Breast epithelium (tissue), 4 donors: ENCODE results near the gene CDK10. TPM values are rescaled to one million over a fixed set of nuclear protein-coding genes. Genes with fewer than 3 reads are reported as not detected.

Source experiments
- DNase-seq, 2 donors: peaks; one replicate each; pipeline ENCODE4 v3.0.0-alpha.2; 2019; ENCODE audit warnings: low spot score in 2 of 2
- H3K27ac ChIP-seq, 2 donors: fragments of 200-600 bp; sonication (generic) in 1 of 2; one replicate each; pipeline ENCODE4 v1.5.1; 2016 to 2019; ENCODE audit warnings: mild to moderate bottlenecking in 1 of 2
- H3K27me3 ChIP-seq, 2 donors: fragments of 200-600 bp; sonication (generic) in 1 of 2; one replicate each; pipeline versions ENCODE4 v1.5.1 to v1.6.0; 2017 to 2019; ENCODE audit warnings: control low read depth in 1 of 2, mild to moderate bottlenecking in 1 of 2
- H3K36me3 ChIP-seq: fragments of 200-600 bp; one replicate; pipeline ENCODE4 v1.5.1; 2019
- H3K4me1 ChIP-seq, 2 donors: fragments of 200-600 bp; sonication (generic); one replicate each; pipeline ENCODE4 v1.5.1; 2016 to 2019; ENCODE audit warnings: control low read depth in 1 of 2
- H3K4me3 ChIP-seq, 3 donors: fragments of 200-600 bp; sonication (generic); 1 replicate in 2 of 3; 2 replicates in 1 of 3; pipeline ENCODE4 v1.5.1; 2016 to 2019; ENCODE audit warnings: mild to moderate bottlenecking in 3 of 3, moderate library complexity in 2 of 3
- H3K9me3 ChIP-seq, 2 donors: fragments of 200-600 bp; sonication (generic) in 1 of 2; one replicate each; pipeline ENCODE4 v1.5.1; 2016 to 2019; ENCODE audit warnings: control low read depth in 1 of 2
- CTCF ChIP-seq, 3 donors: fragments of 450-650 bp; IDR thresholded peaks; one replicate each; pipeline ENCODE4 v1.5.1; 2016 to 2017; ENCODE audit warnings: antibody characterized with exemption in 3 of 3, mild to moderate bottlenecking in 3 of 3, moderate library complexity in 3 of 3
- POLR2A ChIP-seq: fragments of 450-650 bp; IDR thresholded peaks from one replicate; pipeline ENCODE4 v1.6.1; 2016; ENCODE audit warnings: antibody characterized with exemption, mild to moderate bottlenecking, moderate library complexity
- POLR2AphosphoS5 ChIP-seq, 3 donors: sonication (generic); formaldehyde crosslinking; IDR thresholded peaks; one replicate each; pipeline ENCODE4 v1.6.1; 2017; ENCODE audit warnings: antibody characterized with exemption in 3 of 3
- intact Hi-C: fragments of 100-400 bp; cut with DNase I; formaldehyde crosslinking; loops from one replicate; pipeline ENCODE4 v1.15.1; 2023; ENCODE audit warnings: low total_unique reads
- total RNA-seq, 3 donors: library from RNA; depleted of rRNA; stranded (reverse); fragments of >200 nt; gene quantifications; one replicate each; pipeline ENCODE4 v1.1.0, GENCODE V29; 2016

The CDK10 gene
- total RNA-seq, 3 donors from 2014 or later: 31.2 to 84.9 (median 67.2) TPM

- DNase-seq: no peak
Measured at GRCh38 chr16:89739383-89739782, 52.9 kb downstream of the CDK10 start.

GRCh38 chr16:89741342-89742014 is 55.0 kb downstream of the CDK10 start:
- Histone ChIP-seq H3K27ac (no peak overlapping the region), H3K9me3 (no peaks in the 10 kb centered on the region), H3K4me3 (no peak overlapping the region), H3K27me3 (no peaks in the 10 kb centered on the region), H3K4me1 (no peaks in the 10 kb centered on the region), H3K36me3 (peaks cover 12% of the 10 kb centered on the region)
- DNase-seq: no peak
- TF ChIP-seq POLR2A (no peak), POLR2AphosphoS5 (IDR thresholded peaks at IDR 0.05) (no peak), CTCF (IDR thresholded peaks at IDR 0.05) (no peak)
- intact Hi-C loops: no loop called here

More at GRCh38 chr16:89739383-89739782, 52.9 kb downstream of the CDK10 start:
- H3K36me3 ChIP-seq: peaks cover 12% of the 10 kb centered on the region
- intact Hi-C loops: no loop called here
- H3K9me3 ChIP-seq: no peaks in the 10 kb centered on the region
- no peaks in the 10 kb centered on the region for H3K4me1 ChIP-seq
- no peak overlapping the region for H3K27ac ChIP-seq
- H3K27me3 ChIP-seq: no peaks in the 10 kb centered on the region
- H3K4me3 ChIP-seq: no peak overlapping the region
- TF ChIP-seq CTCF (IDR thresholded peaks at IDR 0.05) (no peak), POLR2AphosphoS5 (IDR thresholded peaks at IDR 0.05) (no peak), POLR2A (no peak)

- H3K36me3 ChIP-seq: peaks cover 9% of the 10 kb centered on the region
- intact Hi-C loops: no loop called here
- no peaks in the 10 kb centered on the region for H3K4me1 ChIP-seq
- H3K27ac ChIP-seq: no peak overlapping the region
- H3K27me3 ChIP-seq: no peaks in the 10 kb centered on the region
- H3K9me3 ChIP-seq: no peaks in the 10 kb centered on the region
- no peak for DNase-seq
- TF ChIP-seq CTCF (IDR thresholded peaks at IDR 0.05) (no peak), POLR2AphosphoS5 (IDR thresholded peaks at IDR 0.05) (no peak), POLR2A (no peak)
- H3K4me3 ChIP-seq: no peak overlapping the region
Measured at GRCh38 chr16:89742948-89743347, 56.5 kb downstream of the CDK10 start.

GRCh38 chr16:89744813-89745212 is 58.3 kb downstream of the CDK10 start:
- Histone ChIP-seq H3K4me3 (no peak overlapping the region), H3K9me3 (no peaks in the 10 kb centered on the region), H3K27ac (no peak overlapping the region), H3K4me1 (no peaks in the 10 kb centered on the region), H3K36me3 (no peaks in the 10 kb centered on the region), H3K27me3 (no peaks in the 10 kb centered on the region)
- DNase-seq: no peak
- TF ChIP-seq POLR2AphosphoS5 (IDR thresholded peaks at IDR 0.05) (no peak), CTCF (IDR thresholded peaks at IDR 0.05) (no peak), POLR2A (no peak)
- intact Hi-C loops: no loop called here

Other genes starting within 250 kb of the CDK10 start
- 10 to 100 TPM; 64.0 to 79.0 (median 69.2) TPM for gene ANKRD11, start 196.1 kb upstream of the CDK10 start, total RNA-seq
- gene SPG7, start 178.3 kb upstream of the CDK10 start, total RNA-seq: 100 to 1,000 TPM; 104 to 126 (median 118) TPM
- gene RPL13, start 126.0 kb upstream of the CDK10 start, total RNA-seq: 1,000 to 10,000 TPM; 5,075 to 6,295 (median 5,484) TPM
- 1 to 10 TPM in 2 of 3 donors, not detected in 1; 1.2 to 4.9 TPM for gene CPNE7, start 110.9 kb upstream of the CDK10 start, total RNA-seq
- under 1 TPM; 0.59 to 0.98 (median 0.80) TPM for gene DPEP1, start 73.0 kb upstream of the CDK10 start, total RNA-seq
- gene CHMP1A, start 29.0 kb upstream of the CDK10 start, total RNA-seq: 10 to 100 TPM; 67.5 to 100.0 (median 86.2) TPM
- gene SPATA33, start 28.9 kb upstream of the CDK10 start, total RNA-seq: 1 to 10 TPM; 3.8 to 7.2 (median 5.9) TPM
- 10 to 100 TPM in 2 of 3 donors, 1 to 10 TPM in 1; 9.0 to 15.1 (median 14.3) TPM for gene SPATA2L, start 15.0 kb downstream of the CDK10 start, total RNA-seq
- gene VPS9D1, start 34.2 kb downstream of the CDK10 start, total RNA-seq: 1 to 10 TPM; 4.8 to 6.6 (median 5.4) TPM
- gene ZNF276, start 34.8 kb downstream of the CDK10 start, total RNA-seq: 10 to 100 TPM; 19.2 to 48.5 (median 31.2) TPM
- gene FANCA, start 130.0 kb downstream of the CDK10 start, total RNA-seq: 1 to 10 TPM in 2 of 3 donors, under 1 TPM in 1; 0.64 to 4.0 (median 3.9) TPM
- gene SPIRE2, start 141.8 kb downstream of the CDK10 start, total RNA-seq: 10 to 100 TPM in 1 of 3 donors, 1 to 10 TPM in 2; 1.3 to 11.1 (median 7.8) TPM
- 100 to 1,000 TPM; 169 to 243 (median 176) TPM for gene TCF25, start 186.9 kb downstream of the CDK10 start, total RNA-seq
- gene MC1R, start 232.2 kb downstream of the CDK10 start, total RNA-seq: 1 to 10 TPM; 3.7 to 7.2 (median 3.8) TPM
- gene TUBB3, start 236.7 kb downstream of the CDK10 start, total RNA-seq: 1 to 10 TPM; 1.6 to 2.9 (median 1.8) TPM